NCI-H2196 (cell line): ENCODE measurements around the gene GSE1.

ENCODE experiments used
- DNase-seq: peaks from one replicate; lab custom pipeline; 2025; ENCODE audit not compliant: unreplicated experiment; lab: John Stamatoyannopoulos, UW

GSE1 gene

DNA sequence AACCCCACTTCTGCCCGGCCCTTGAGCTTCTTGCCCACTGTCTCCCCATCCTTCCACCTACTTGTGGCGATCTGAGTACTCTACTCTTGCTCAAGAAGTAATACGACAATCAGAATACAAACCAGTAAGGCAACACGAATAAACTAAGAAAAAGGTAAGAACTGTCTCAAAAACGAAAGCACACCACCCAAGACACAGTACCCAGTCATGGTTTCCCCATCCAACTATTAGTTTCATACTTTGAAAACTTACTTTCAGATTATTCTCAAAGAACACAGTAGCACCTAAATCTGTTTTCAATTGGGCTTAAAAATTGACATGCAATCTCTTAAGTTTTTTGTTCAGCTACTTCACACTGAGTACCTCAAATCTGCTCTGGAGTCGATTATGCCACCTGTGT lies 61.7 kb downstream of the GSE1 start:
- DNase-seq: no peak

- peak; percentile 2 for DNase-seq
Measured at GRCh38 chr16:85675251-85675874, 62.2 kb downstream of the GSE1 start.

DNA sequence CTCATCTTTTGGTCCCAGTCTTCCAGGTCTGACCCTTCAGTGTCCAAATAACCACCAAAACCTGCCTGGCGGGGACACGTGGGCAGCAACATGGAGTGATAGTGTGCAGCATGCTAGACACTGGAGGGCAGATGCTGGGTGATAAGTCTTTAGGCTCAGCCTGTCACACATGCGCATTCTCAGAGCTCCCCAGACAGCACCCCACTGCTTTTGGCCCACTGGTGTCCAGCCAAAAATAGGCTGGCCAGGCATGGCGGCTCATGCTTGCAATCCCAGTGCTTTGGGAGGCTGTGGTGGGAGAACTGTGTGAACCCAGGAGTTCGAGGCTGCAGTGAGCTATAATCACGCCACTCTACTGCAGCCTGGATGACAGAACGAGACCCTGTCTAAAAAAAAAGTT lies 63.3 kb downstream of the GSE1 start:
- no peak for DNase-seq

GRCh38 chr16:85677383-85677967 lies 64.4 kb downstream of the GSE1 start:
- no peak for DNase-seq

DNA sequence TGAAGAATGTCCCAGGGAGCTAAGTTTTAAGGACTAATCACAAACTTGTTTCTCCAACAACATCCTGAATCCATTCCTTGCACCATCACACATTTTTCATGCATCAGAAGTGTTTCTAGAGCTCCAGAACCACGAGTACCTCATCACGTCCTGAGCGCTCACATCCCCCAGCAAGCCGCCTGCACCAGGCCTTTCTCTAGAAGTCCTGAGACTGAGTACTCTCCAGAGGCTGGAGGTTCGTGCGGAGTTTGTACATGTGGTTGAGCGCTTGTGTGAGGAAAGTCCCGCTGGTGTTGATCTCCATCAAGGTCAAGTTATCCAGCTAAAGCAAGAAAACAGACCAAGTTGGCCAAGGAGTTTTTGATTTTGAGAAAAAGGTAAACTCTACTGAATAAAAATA lies 64.9 kb downstream of the GSE1 start:
- DNase-seq: no peak

- no peak for DNase-seq
Measured at GRCh38 chr16:85678821-85679220, 65.7 kb downstream of the GSE1 start.

DNA sequence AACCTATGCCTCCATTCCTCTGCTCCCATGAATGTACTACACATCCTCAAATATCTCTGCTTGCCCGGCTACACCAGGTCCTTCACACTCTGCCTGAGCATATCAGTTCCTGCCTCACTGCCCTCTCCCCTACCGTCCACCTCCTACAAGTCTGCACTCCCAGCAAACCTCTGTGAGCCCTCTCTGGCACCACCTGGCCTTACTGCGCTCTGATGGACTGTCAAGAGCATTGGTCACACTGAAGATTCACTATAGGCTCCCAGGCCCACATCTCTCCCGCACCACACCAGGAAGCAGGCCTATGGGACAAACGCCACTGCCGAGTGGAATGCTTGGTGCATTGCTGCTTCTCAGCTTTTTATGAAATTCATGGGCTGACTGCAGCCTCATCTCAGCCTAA lies 66.7 kb downstream of the GSE1 start:
- DNase-seq: no peak

DNA sequence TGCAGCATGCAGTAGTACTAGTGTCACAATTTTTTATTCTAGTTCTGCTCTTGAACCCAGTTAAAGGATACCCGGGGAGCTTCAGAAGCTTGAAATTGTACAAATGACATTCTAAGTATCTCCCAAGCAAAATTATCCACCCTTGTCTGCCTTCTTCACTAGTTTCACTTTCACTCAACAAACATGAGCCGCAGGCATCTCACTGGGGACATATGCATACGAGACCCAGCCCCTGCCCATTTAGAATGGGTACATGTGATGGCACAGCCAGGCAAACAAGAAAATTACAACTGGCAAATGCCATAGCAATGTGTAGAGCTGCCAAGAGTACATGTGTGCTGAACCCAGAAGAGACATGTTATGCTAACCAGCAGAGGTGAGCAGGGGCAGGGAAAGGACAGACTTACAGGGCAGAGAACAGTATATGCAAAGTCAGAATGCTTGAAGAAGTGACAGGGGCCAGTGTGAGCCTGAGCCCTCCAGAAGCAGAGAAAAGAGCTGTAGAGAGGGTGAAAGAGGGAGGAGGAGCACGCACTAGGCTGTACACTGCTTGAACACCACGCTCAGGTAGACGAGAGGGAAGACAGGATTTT lies 67.3 kb downstream of the GSE1 start:
- no peak for DNase-seq

GRCh38 chr16:85681255-85681654 lies 68.1 kb downstream of the GSE1 start:
- DNase-seq: peak; percentile 54

- no peak for DNase-seq
Measured at GRCh38 chr16:85682516-85682915, 69.4 kb downstream of the GSE1 start.

- peak; percentile 36 for DNase-seq
Measured at GRCh38 chr16:85683363-85683762, 70.2 kb downstream of the GSE1 start.

DNA sequence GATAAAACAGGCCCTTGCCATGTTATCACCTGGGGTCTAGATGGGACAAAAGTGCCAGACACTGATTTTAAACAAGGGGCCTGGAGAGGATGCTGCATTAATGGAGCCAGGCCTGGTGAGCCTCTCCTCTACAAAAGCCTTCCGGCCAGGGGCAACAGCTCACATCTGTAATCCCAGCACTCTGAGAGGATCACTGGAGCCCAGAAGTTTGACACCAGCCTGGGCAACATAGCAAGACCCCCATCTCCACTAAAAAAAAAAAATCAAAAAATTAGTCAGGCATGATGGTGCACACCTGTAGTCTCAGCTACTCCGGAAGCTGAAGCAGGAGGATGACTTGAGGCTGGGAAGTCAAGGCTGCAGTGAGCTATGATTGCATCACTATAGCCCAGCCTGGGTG lies 72.1 kb downstream of the GSE1 start:
- DNase-seq: no peak

DNA sequence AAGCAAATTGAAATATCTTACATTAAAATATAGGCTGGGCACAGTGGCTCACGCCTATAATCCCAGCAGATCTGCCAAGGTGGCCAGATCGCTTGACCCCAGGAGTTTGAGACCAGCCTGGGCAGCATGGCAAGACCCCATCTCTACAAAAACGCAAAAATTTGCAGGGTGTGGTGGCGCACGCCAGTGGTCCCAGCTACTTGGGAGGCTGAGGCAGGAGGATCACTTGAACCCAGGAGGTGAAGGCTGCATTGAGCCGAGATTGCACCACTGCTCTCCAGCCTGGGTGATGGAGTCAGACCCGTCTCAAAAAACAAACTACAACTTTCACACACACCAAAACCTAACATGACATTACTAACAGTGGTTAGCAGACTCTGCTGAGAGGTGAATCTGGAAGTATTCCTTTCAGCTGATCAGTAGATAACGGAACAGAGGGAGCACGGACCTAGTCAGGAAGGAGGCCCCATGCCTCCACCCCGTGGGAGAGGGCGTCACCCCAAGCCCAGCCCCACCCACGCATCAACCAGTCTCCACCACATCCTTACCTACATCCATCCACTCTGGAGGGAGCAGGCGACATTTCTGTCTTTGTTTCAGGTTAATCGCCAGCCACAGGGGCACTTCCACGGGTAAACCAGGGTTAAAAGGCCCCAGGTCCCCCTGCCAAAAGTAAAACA lies 73.9 kb downstream of the GSE1 start:
- no peak for DNase-seq

- DNase-seq: no peak
Measured at GRCh38 chr16:85687651-85688471, 74.7 kb downstream of the GSE1 start.

DNA sequence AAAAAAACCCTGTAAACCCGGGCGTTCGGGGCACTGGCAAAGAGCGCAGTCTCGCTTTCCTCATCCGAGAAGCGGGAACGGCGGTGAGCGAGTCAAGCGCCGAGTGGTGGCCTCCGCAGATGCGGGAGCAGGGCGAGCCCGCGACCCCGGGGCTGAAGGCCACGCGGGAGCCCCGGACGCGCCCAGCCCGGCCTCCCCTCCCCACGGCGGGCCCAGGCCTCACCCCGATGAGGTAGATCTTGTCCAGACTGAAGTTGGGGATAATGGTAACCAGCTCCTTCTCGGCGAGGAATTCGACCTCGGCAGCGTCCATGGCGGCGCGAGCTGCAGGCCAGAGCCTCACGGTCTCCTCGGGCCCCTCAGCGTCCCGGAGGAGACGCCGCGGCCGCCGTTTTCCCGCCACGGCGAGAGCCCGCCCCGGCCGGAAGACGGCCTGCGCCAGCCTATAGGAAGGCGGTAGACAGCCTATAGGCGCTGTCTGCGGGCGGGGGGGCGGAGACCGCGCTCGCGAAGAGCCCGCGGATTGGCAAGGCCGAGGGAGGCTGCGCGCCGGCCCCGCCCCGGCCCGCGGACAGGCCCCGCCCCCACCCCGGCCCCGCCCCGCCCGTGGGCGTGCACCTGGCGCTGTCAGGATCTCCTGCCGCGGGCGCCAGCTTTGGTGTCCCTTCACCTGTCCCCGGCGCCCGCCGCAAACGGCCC lies 75.6 kb downstream of the GSE1 start, which contains the start of gene GINS2:
Gene GINS2, minus strand, starts transcription at position 369 of the 699 bp plus-strand sequence. Its CDS starts 56 bp downstream, at position 313.
- DNase-seq: peak; percentile 79

DNA sequence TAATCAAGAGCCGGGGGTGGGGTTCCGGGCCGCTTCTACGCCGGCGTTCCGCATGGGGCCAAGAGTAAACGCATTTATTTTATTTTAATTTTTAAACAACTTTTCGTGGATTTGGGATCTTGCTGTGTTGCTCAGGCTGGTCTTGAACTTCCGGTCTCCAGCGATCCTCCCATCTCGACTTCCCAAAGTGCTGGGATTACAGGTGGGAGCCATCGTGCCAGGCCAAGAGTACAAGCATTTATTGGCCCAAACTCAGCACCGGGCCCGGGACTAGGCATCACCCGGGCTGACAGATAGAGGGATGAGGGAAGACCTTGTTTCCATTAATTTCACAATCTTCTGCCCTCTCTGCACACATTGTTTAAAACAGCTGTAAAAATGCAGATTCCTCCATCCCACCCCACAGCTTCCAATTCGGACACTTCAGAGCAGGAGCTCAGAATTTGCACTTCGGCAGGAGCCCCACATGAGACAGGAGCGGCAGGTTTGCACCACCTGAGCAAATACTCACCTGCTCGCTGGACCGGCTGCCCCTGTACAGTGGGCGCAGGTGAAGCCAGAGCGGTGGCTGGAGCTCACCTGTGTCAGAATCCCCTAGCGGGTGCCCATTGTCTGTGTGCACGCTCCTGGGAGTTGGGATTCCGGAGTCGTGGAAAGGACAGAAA lies 76.3 kb downstream of the GSE1 start:
- DNase-seq: no peak

DNA sequence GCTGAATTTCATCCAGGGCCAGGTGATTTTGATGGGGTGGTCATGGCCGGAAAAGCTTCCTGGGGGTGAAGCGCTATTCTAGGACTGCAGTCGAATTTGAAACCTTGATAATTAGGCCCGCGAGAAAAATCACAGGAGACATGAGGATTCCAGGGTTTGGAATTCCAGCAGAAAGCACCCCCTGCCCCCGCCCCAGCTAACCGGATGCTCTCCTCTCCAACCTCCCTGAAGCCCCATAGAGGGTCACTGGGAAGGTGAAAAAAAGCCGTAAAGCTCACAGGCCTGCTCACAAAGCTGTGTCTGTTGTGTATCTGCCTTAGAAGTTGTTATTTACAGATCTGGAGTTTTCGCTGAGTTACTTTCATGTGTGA lies 76.8 kb downstream of the GSE1 start:
- DNase-seq: no peak

GRCh38 chr16:85690469-85691064 lies 77.4 kb downstream of the GSE1 start:
- DNase-seq: peak; percentile 32

- no peak for DNase-seq
Measured at GRCh38 chr16:85695196-85696128, 82.3 kb downstream of the GSE1 start.
